CD14-positive monocyte (primary cell): ENCODE measurements around the gene TRIOBP. TPM values are rescaled to one million over a fixed set of nuclear protein-coding genes. Genes with fewer than 3 reads are reported as not detected.

Experiments
- DNase-seq, 3 donors: peaks; one replicate each; pipeline ENCODE4 v3.0.0-alpha.2; 2011 to 2022
- H2AFZ ChIP-seq: 2 replicates; pipeline ENCODE4 v1.6.0; 2012; ENCODE audit warnings: mild to moderate bottlenecking, low read depth, low read length, inconsistent platforms; ENCODE audit not compliant: insufficient read depth, poor library complexity, severe bottlenecking
- H3K27ac ChIP-seq, 2 donors: 1 replicate in 1 of 2; 2 replicates in 1 of 2; pipeline ENCODE4 v1.5.1; 2012 to 2013; ENCODE audit warnings: low read length in 2 of 2, control low read depth in 1 of 2, inconsistent platforms in 1 of 2, low read depth in 1 of 2, mild to moderate bottlenecking in 1 of 2
- H3K27me3 ChIP-seq, 2 donors: one replicate each; pipeline versions ENCODE4 v1.6.0 to v1.6.1; 2011 to 2013; ENCODE audit warnings: low read length in 2 of 2; ENCODE audit not compliant: control insufficient read depth in 2 of 2, insufficient read depth in 2 of 2
- H3K36me3 ChIP-seq, 2 donors: replicated peaks in 1 of 2; 1 replicate in 1 of 2; 2 replicates in 1 of 2; pipeline versions ENCODE4 v1.5.1 to v1.6.1; 2012 to 2013; ENCODE audit warnings: low read length in 2 of 2, control low read depth in 1 of 2, inconsistent platforms in 1 of 2, mild to moderate bottlenecking in 1 of 2; ENCODE audit not compliant: insufficient read depth in 2 of 2, control insufficient read depth in 1 of 2
- H3K4me1 ChIP-seq, 2 donors: 1 replicate in 1 of 2; 2 replicates in 1 of 2; pipeline versions ENCODE4 v1.5.1 to v1.6.1; 2012 to 2013; ENCODE audit warnings: low read length in 2 of 2, control low read depth in 1 of 2, inconsistent platforms in 1 of 2, mild to moderate bottlenecking in 1 of 2, moderate library complexity in 1 of 2; ENCODE audit not compliant: insufficient read depth in 2 of 2, control insufficient read depth in 1 of 2
- H3K4me2 ChIP-seq: replicated peaks from 2 replicates; pipeline ENCODE3; 2012; ENCODE audit warnings: low read length, moderate library complexity, mild to moderate bottlenecking; ENCODE audit not compliant: poor library complexity, severe bottlenecking; ENCODE audit errors: extremely low read depth
- H3K4me3 ChIP-seq, 3 experiments: fragments of 200-600 bp in 1 of 3; sonication (generic) in 1 of 3; replicated peaks in 1 of 3; 1 replicate in 2 of 3; 2 replicates in 1 of 3; pipeline ENCODE4 v1.5.1; 2011 to 2013; ENCODE audit warnings: low read length in 3 of 3, mild to moderate bottlenecking in 3 of 3, control low read depth in 2 of 3, low read depth in 2 of 3, inconsistent platforms in 1 of 3, moderate library complexity in 1 of 3
- H3K79me2 ChIP-seq: 2 replicates; pipeline ENCODE4 v1.6.0; 2012; ENCODE audit warnings: mild to moderate bottlenecking, control low read depth, inconsistent platforms, low read length, moderate library complexity; ENCODE audit not compliant: insufficient read depth
- H3K9ac ChIP-seq: 2 replicates; pipeline ENCODE4 v1.6.0; 2017; ENCODE audit warnings: low read length, mild to moderate bottlenecking; ENCODE audit not compliant: insufficient read depth, poor library complexity, severe bottlenecking
- H3K9me3 ChIP-seq, 2 donors: replicated peaks in 1 of 2; 1 replicate in 1 of 2; 2 replicates in 1 of 2; pipeline versions ENCODE4 v1.5.1 to v1.6.1; 2012 to 2013; ENCODE audit warnings: low read length in 2 of 2, control low read depth in 1 of 2; ENCODE audit not compliant: control insufficient read depth in 1 of 2, insufficient read depth in 1 of 2
- H4K20me1 ChIP-seq: 2 replicates; pipeline ENCODE4 v1.6.0; 2012; ENCODE audit warnings: mild to moderate bottlenecking, low read length, control low read depth, moderate library complexity; ENCODE audit not compliant: insufficient read depth
- H3K27ac Mint-ChIP-seq, 7 donors: one replicate each; pipeline ENCODE4 v1.8.0; 2020; ENCODE audit warnings: mild to moderate bottlenecking in 7 of 7, mixed read lengths in 7 of 7, moderate library complexity in 6 of 7, inconsistent platforms in 2 of 7
- H3K27me3 Mint-ChIP-seq, 3 donors: one replicate each; pipeline ENCODE4 v1.8.0; 2021 to 2022; ENCODE audit warnings: low read depth in 3 of 3, mild to moderate bottlenecking in 3 of 3, mixed read lengths in 3 of 3, moderate library complexity in 3 of 3, inconsistent platforms in 1 of 3
- H3K36me3 Mint-ChIP-seq, 2 donors: one replicate each; pipeline ENCODE4 v1.8.0; 2020; ENCODE audit warnings: mixed read lengths in 2 of 2, inconsistent platforms in 1 of 2, mild to moderate bottlenecking in 1 of 2
- H3K4me1 Mint-ChIP-seq: one replicate; pipeline ENCODE4 v1.8.0; 2020; ENCODE audit warnings: mild to moderate bottlenecking, mixed read lengths
- H3K4me3 Mint-ChIP-seq, 2 donors: one replicate each; pipeline ENCODE4 v1.8.0; 2020; ENCODE audit warnings: mild to moderate bottlenecking in 2 of 2, mixed read lengths in 2 of 2, moderate library complexity in 1 of 2
- H3K9me3 Mint-ChIP-seq, 7 donors: one replicate each; pipeline ENCODE4 v1.8.0; 2020 to 2022; ENCODE audit warnings: mixed read lengths in 7 of 7, mild to moderate bottlenecking in 6 of 7, moderate library complexity in 6 of 7, inconsistent platforms in 2 of 7
- CTCF ChIP-seq: fragments of 200-600 bp; IDR thresholded peaks from one replicate; pipeline ENCODE4 v1.8.0; 2022; ENCODE audit warnings: antibody characterized with exemption, mild to moderate bottlenecking
- WGBS: methylation state at CpG from one replicate; pipeline ENCODE4 v1.1.5; 2013; ENCODE audit warnings: missing lambda C conversion rate; ENCODE audit not compliant: insufficient coverage; 5-methylcytosine and 5-hydroxymethylcytosine counted together
- intact Hi-C, 2 donors: fragments of 100-400 bp; cut with micrococcal nuclease; formaldehyde crosslinking; loops; one replicate each; pipeline versions ENCODE4 v1.15.0 to v1.15.1; 2023
- polyA plus RNA-seq, 3 donors: library from polyadenylated mRNA; depleted of rRNA in 1 of 3; unstranded in 2 of 3; stranded (reverse) in 1 of 3; fragments of 300-500 nt in 2 of 3; fragments of >200 nt in 1 of 3; fragmentation: Illumina TruSeq in 2 of 3; gene quantifications; 1 replicate in 2 of 3; 2 replicates in 1 of 3; pipeline ENCODE4 v1.2.3, GENCODE V29; 2012 to 2021

The TRIOBP gene
- polyA plus RNA-seq, 3 donors = 43.0 to 46.6 (median 44.7) TPM

GRCh38 chr22:37664249-37665101, 32.4 kb upstream of the TRIOBP start:
- intact Hi-C loops = no loop called here
- Histone ChIP-seq H3K9me3 (no peaks in the 10 kb centered on the region), H2AFZ (no peak overlapping the region), H3K9ac (no peak overlapping the region), H3K36me3 (peaks cover 6 to 17% of the 10 kb centered on the region in 2 donors), H3K4me2 (no peak overlapping the region), H3K4me1 (peaks cover 28 to 31% of the 10 kb centered on the region in 2 donors), H3K27me3 (no peaks in the 10 kb centered on the region), H4K20me1 (peaks cover 20% of the 10 kb centered on the region), H3K27ac (no peak overlapping the region), H3K4me3 (no peak overlapping the region), H3K79me2 (peaks cover 53% of the 10 kb centered on the region)
- WGBS = 88% methylated on average over 14 of the region's 16 CpGs
- H3K27ac Mint-ChIP-seq = no peak overlapping the region
- H3K4me1 Mint-ChIP-seq = peaks cover 29% of the 10 kb centered on the region
- no peak overlapping the region for H3K4me3 Mint-ChIP-seq
- peaks cover 9 to 27% of the 10 kb centered on the region in 2 donors for H3K36me3 Mint-ChIP-seq
- DNase-seq = no peak
- no peaks in the 10 kb centered on the region for H3K9me3 Mint-ChIP-seq
- TF ChIP-seq CTCF = no peak
- H3K27me3 Mint-ChIP-seq = peaks cover 0 to 7% (median under 1%) of the 10 kb centered on the region in 3 donors

GRCh38 chr22:37665487-37665886, 31.4 kb upstream of the TRIOBP start:
- H2AFZ ChIP-seq = no peak overlapping the region
- intact Hi-C loops = no loop called here
- H3K27me3 ChIP-seq = no peaks in the 10 kb centered on the region
- peaks cover 0 to 4% (median 3%) of the 10 kb centered on the region in 3 donors for H3K27me3 Mint-ChIP-seq
- H3K9ac ChIP-seq = no peak overlapping the region
- H3K9me3 Mint-ChIP-seq = no peaks in the 10 kb centered on the region
- H3K4me3 Mint-ChIP-seq = no peak overlapping the region
- peaks cover 42% of the 10 kb centered on the region for H3K79me2 ChIP-seq
- no peak for DNase-seq
- WGBS = 96% methylated on average over 23 of the region's 24 CpGs
- H3K27ac ChIP-seq = no peak overlapping the region
- H3K4me3 ChIP-seq = no peak overlapping the region
- H3K9me3 ChIP-seq = no peaks in the 10 kb centered on the region
- TF ChIP-seq CTCF = no peak
- peaks cover 18 to 21% of the 10 kb centered on the region in 2 donors for H3K4me1 ChIP-seq
- peaks cover 6 to 17% of the 10 kb centered on the region in 2 donors for H3K36me3 ChIP-seq
- no peak overlapping the region for H3K27ac Mint-ChIP-seq
- H3K4me1 Mint-ChIP-seq = peaks cover 19% of the 10 kb centered on the region
- peaks cover 10% of the 10 kb centered on the region for H4K20me1 ChIP-seq
- H3K36me3 Mint-ChIP-seq = peaks cover 9 to 30% of the 10 kb centered on the region in 2 donors
- no peak overlapping the region for H3K4me2 ChIP-seq
